ENCODE results near the gene PRM1.

- TF ChIP-seq RCOR1 (IDR thresholded peaks at IDR 0.05; ENCODE audit: low read depth, low read length), result no peak
- no peak for TF ChIP-seq CTCF (IDR thresholded peaks at IDR 0.05)
- no peak for TF ChIP-seq ZNF302 (CRISPR knock-in tag; IDR thresholded peaks at IDR 0.05)
- TF ChIP-seq BHLHE40 (IDR thresholded peaks at IDR 0.05; ENCODE audit: low read depth, low read length), result no peak
- TF ChIP-seq CHD2 (IDR thresholded peaks at IDR 0.05; ENCODE audit: low read length, partially characterized antibody), result no peak
- no peak for TF ChIP-seq KDM1A (IDR thresholded peaks at IDR 0.05; ENCODE audit: low read depth)
- TF ChIP-seq HMGXB4 (CRISPR knock-in tag; IDR thresholded peaks at IDR 0.05; ENCODE audit: borderline replicate concordance), result no peak
- no peak for TF ChIP-seq POLR2A (IDR thresholded peaks at IDR 0.05; ENCODE audit: low read length)
- no peak for TF ChIP-seq ZSCAN20 (CRISPR knock-in tag; IDR thresholded peaks at IDR 0.05)
- no peak for TF ChIP-seq REST (IDR thresholded peaks at IDR 0.05)
Observed at GRCh38 chr16:11272484-11272883, 8.6 kb downstream of the PRM1 start.
